Gastrocnemius medialis (tissue), 4 donors: ENCODE results near the gene HLA-E.
"Not testable (repeated sequence)": the region's sequence is repeated elsewhere in the genome, so short reads cannot be mapped to it uniquely, and the experiment has no call there.

ENCODE experiments used
- CTCF ChIP-seq, 5 experiments: fragments of 450-650 bp in 3 of 5; fragments of 200-600 bp in 2 of 5; sonication (generic) in 2 of 5; IDR thresholded peaks in 4 of 5; conservative IDR thresholded peaks in 1 of 5; 1 replicate in 4 of 5; 2 replicates in 1 of 5; pipeline ENCODE4 v1.5.1; 2016 to 2019; ENCODE audit warnings: antibody characterized with exemption in 5 of 5, mild to moderate bottlenecking in 3 of 5, moderate library complexity in 3 of 5
- POLR2A ChIP-seq, 2 donors: fragments of 450-650 bp; IDR thresholded peaks; one replicate each; pipeline ENCODE4 v1.6.1; 2017; ENCODE audit warnings: antibody characterized with exemption in 2 of 2, mild to moderate bottlenecking in 2 of 2, moderate library complexity in 2 of 2

- TF ChIP-seq CTCF (IDR thresholded peaks at IDR 0.05 in 4 of 5, conservative IDR thresholded peaks at IDR 0.05 in 1 of 5); POLR2A (IDR thresholded peaks at IDR 0.05): not testable (repeated sequence)
Observed at GRCh38 chr6:30498705-30499104, 9.4 kb downstream of the HLA-E start.
